B cell (primary cell): Measurements from ENCODE around the gene CAMP. TPM values are rescaled to one million over a fixed set of nuclear protein-coding genes. Genes with fewer than 3 reads are reported as not detected.

Experiments
- ATAC-seq: fragments of 200-7000 bp; cut with Tn5 transposase; one replicate; pipeline ENCODE4 v1.10.0; 2021; ENCODE audit warnings: low read depth, mild to moderate bottlenecking, moderate number of reproducible peaks, moderate library complexity
- CTCF ChIA-PET: fragments of 350-600 bp; sonication (Branson Sonifier 250); formaldehyde crosslinking; loops from one replicate; lab custom pipeline; 2021; ENCODE audit warnings: antibody characterized with exemption, inconsistent platforms; lab: Charles Lee
- POLR2A ChIA-PET: fragments of 350-600 bp; sonication (Branson Sonifier 250); formaldehyde crosslinking; loops from one replicate; lab custom pipeline; 2021; ENCODE audit warnings: antibody characterized with exemption; lab: Charles Lee
- DNase-seq: peaks from one replicate; pipeline ENCODE4 v3.0.0; 2013
- H2AFZ ChIP-seq: 2 replicates; pipeline ENCODE4 v1.6.1; 2012; ENCODE audit warnings: mild to moderate bottlenecking, low read depth, low read length; ENCODE audit not compliant: insufficient read depth, poor library complexity, severe bottlenecking
- H3K27ac ChIP-seq, 2 donors: 1 replicate in 1 of 2; 2 replicates in 1 of 2; pipeline ENCODE4 v1.5.1; 2012 to 2013; ENCODE audit warnings: low read length in 2 of 2, mild to moderate bottlenecking in 2 of 2, moderate library complexity in 1 of 2
- H3K27me3 ChIP-seq, 4 experiments: fragments of 200-600 bp in 1 of 4; sonication (generic) in 1 of 4; replicated peaks in 1 of 4; 1 replicate in 2 of 4; 2 replicates in 2 of 4; pipeline versions ENCODE4 v1.6.1 to v1.7.0; 2013 to 2016; ENCODE audit warnings: low read length in 3 of 4, mild to moderate bottlenecking in 2 of 4, mixed read lengths in 1 of 4, moderate library complexity in 1 of 4; ENCODE audit not compliant: insufficient read depth in 4 of 4, control insufficient read depth in 3 of 4; ENCODE audit errors: control extremely low read depth in 1 of 4
- H3K36me3 ChIP-seq, 2 experiments: replicated peaks in 1 of 2; 1 replicate in 1 of 2; 2 replicates in 1 of 2; pipeline versions ENCODE4 v1.6.1 to v1.7.1; 2013; ENCODE audit warnings: low read length in 1 of 2; ENCODE audit not compliant: insufficient read depth in 2 of 2, control insufficient read depth in 1 of 2; ENCODE audit errors: control extremely low read depth in 1 of 2, extremely low read depth in 1 of 2
- H3K4me1 ChIP-seq, 2 donors: fragments of 200-600 bp in 1 of 2; sonication (generic) in 1 of 2; 1 replicate in 1 of 2; 2 replicates in 1 of 2; pipeline versions ENCODE4 v1.5.1 to v1.6.1; 2013 to 2017; ENCODE audit warnings: low read length in 2 of 2; ENCODE audit not compliant: control insufficient read depth in 2 of 2, insufficient read depth in 2 of 2
- H3K4me2 ChIP-seq: replicated peaks from 2 replicates; pipeline ENCODE3; 2012; ENCODE audit warnings: mild to moderate bottlenecking, low read depth, low read length; ENCODE audit not compliant: poor library complexity, severe bottlenecking
- H3K4me3 ChIP-seq, 5 experiments: fragments of 200-600 bp in 1 of 5; sonication (generic) in 1 of 5; 1 replicate in 3 of 5; 2 replicates in 2 of 5; pipeline versions ENCODE4 v1.5.1 to v1.7.0; 2011 to 2016; ENCODE audit warnings: low read length in 4 of 5, mild to moderate bottlenecking in 4 of 5, low read depth in 2 of 5, control low read depth in 1 of 5, moderate library complexity in 1 of 5; ENCODE audit not compliant: insufficient read depth in 1 of 5; ENCODE audit errors: control extremely low read depth in 1 of 5, extremely low read depth in 1 of 5
- H3K79me2 ChIP-seq: fragments of 200-600 bp; sonication (generic); one replicate; pipeline ENCODE4 v1.6.0; 2016; ENCODE audit warnings: low read length; ENCODE audit not compliant: control insufficient read depth, insufficient read depth
- H3K9ac ChIP-seq: fragments of 200-600 bp; sonication (generic); 2 replicates; pipeline ENCODE4 v1.6.1; 2017; ENCODE audit warnings: mild to moderate bottlenecking, low read length, moderate library complexity
- H3K9me3 ChIP-seq, 3 donors: one replicate each; pipeline versions ENCODE4 v1.6.1 to v1.7.1; 2013; ENCODE audit warnings: low read length in 2 of 3; ENCODE audit not compliant: control insufficient read depth in 2 of 3, insufficient read depth in 1 of 3; ENCODE audit errors: control extremely low read depth in 1 of 3
- H4K20me1 ChIP-seq: 2 replicates; pipeline ENCODE4 v1.6.0; 2012; ENCODE audit warnings: mild to moderate bottlenecking, low read length; ENCODE audit not compliant: insufficient read depth, control insufficient read depth, poor library complexity, severe bottlenecking
- H3K27ac Mint-ChIP-seq: one replicate; pipeline ENCODE4 v1.8.0; 2021; ENCODE audit warnings: mixed read lengths
- H3K27me3 Mint-ChIP-seq: one replicate; pipeline ENCODE4 v1.8.0; 2021; ENCODE audit warnings: mixed read lengths
- H3K4me1 Mint-ChIP-seq: one replicate; pipeline ENCODE4 v1.8.0; 2021; ENCODE audit warnings: mixed read lengths
- H3K4me3 Mint-ChIP-seq: one replicate; pipeline ENCODE4 v1.8.0; 2021; ENCODE audit warnings: mixed read lengths
- H3K9me3 Mint-ChIP-seq: one replicate; pipeline ENCODE4 v1.8.0; 2022; ENCODE audit warnings: mixed read lengths; ENCODE audit not compliant: insufficient read depth
- CTCF ChIP-seq: fragments of 200-600 bp; IDR thresholded peaks from one replicate; pipeline ENCODE4 v1.8.0; 2022; ENCODE audit warnings: antibody characterized with exemption, mild to moderate bottlenecking
- EZH2 ChIP-seq: IDR thresholded peaks from 2 replicates; pipeline ENCODE4 v1.6.1; 2012; ENCODE audit warnings: borderline replicate concordance, low read depth, mild to moderate bottlenecking, moderate library complexity, low read length; ENCODE audit not compliant: insufficient read depth, poor library complexity, severe bottlenecking
- WGBS: methylation state at CpG from one replicate; pipeline ENCODE4 v1.1.5; 2013; ENCODE audit warnings: missing lambda C conversion rate; ENCODE audit not compliant: insufficient coverage; 5-methylcytosine and 5-hydroxymethylcytosine counted together
- intact Hi-C: fragments of 100-400 bp; cut with micrococcal nuclease; formaldehyde crosslinking; loops from one replicate; pipeline ENCODE4 v1.10.0; 2022
- polyA plus RNA-seq: library from polyadenylated mRNA; depleted of rRNA; stranded (reverse); fragments of >200 nt; gene quantifications from 2 replicates; pipeline ENCODE4 v1.2.3, GENCODE V29; 2012
- total RNA-seq, 2 donors: library from RNA; stranded (reverse); fragments of 120-200 nt in 1 of 2; gene quantifications; 1 replicate in 1 of 2; 2 replicates in 1 of 2; pipeline versions ENCODE4 v1.2.3 to v1.2.4, GENCODE V29; 2013 to 2022

CAMP gene
- total and polyA plus RNA-seq, 2 donors (not counting 1 experiment from before 2014, with no cell fraction given), result 0.30 TPM; not detected in 1

DNA sequence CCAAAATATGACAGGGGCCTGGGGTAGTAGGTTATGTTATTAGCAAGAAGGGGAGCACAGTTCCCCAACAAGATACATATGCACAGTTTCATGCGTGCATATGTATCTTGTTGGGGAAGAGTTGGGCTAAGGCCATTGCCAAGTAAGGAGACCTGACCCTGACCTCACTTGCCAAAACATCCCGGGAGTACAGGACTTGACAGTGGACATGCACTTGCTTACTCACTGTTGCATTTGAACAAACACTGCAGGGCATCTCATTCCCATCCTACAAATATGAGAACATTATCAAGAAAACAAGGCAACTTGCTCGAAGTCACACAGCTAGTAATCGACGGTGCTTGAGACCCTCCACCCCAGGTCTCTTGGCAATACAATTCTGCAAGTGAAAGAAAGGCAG lies 4.8 kb upstream of the CAMP start:
- H3K27me3 ChIP-seq, result no peaks in the 10 kb centered on the region
- H3K79me2 ChIP-seq, result no peaks in the 10 kb centered on the region
- CTCF ChIA-PET, result no interaction called here
- peaks cover 0 to 10% (median 0%) of the 10 kb centered on the region in 3 donors for H3K9me3 ChIP-seq
- POLR2A ChIA-PET, result no interaction called here
- peaks cover 29 to 31% of the 10 kb centered on the region in 2 donors for H3K4me1 ChIP-seq
- no peaks in the 10 kb centered on the region for H4K20me1 ChIP-seq
- no peak overlapping the region for H3K4me3 ChIP-seq
- no peaks in the 10 kb centered on the region for H3K36me3 ChIP-seq
- no peak overlapping the region for H3K4me2 ChIP-seq
- peaks cover 34% of the 10 kb centered on the region for H3K4me1 Mint-ChIP-seq
- H3K4me3 Mint-ChIP-seq, result no peak overlapping the region
- ATAC-seq, result no peak
- DNase-seq, result no peak
- no peak overlapping the region for H3K27ac ChIP-seq
- WGBS, result 95% methylated on average over 4 of the region's 5 CpGs
- no peaks in the 10 kb centered on the region for H3K27me3 Mint-ChIP-seq
- H3K9me3 Mint-ChIP-seq, result no peaks in the 10 kb centered on the region
- intact Hi-C loops, result no loop called here
- no peak overlapping the region for H3K9ac ChIP-seq
- no peak overlapping the region for H2AFZ ChIP-seq
- no peak for TF ChIP-seq CTCF
- TF ChIP-seq EZH2, result no peak
- no peak overlapping the region for H3K27ac Mint-ChIP-seq

DNA sequence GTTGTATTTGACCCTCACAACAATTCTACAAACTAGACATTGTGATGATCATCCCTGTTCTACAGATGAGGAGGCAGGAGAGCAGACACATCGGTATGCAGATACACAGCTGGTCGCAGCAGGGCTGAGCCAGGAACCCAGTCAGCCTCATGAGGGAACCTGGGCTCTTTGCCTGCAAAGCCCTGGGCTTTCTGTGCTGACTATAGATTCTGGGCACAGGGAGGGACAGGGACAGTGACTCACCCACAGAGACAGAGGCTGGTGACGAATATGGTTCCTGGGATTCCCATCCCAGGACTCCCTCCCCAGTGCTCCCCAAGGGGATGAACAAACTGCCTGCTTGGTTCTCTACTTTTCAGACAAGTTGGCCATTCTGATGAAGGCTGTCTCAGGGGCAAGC lies 3.8 kb upstream of the CAMP start:
- Histone ChIP-seq H3K4me1 (peaks cover 39 to 41% of the 10 kb centered on the region in 2 donors), H2AFZ (no peak overlapping the region), H3K4me3 (no peak overlapping the region), H3K36me3 (no peaks in the 10 kb centered on the region), H3K27me3 (no peaks in the 10 kb centered on the region), H3K9me3 (peaks cover 0 to 10% (median 0%) of the 10 kb centered on the region in 3 donors), H3K9ac (no peak overlapping the region), H3K27ac (no peak overlapping the region), H4K20me1 (no peaks in the 10 kb centered on the region), H3K79me2 (no peaks in the 10 kb centered on the region), H3K4me2 (no peak overlapping the region)
- DNase-seq (no peak), ATAC-seq (no peak)
- WGBS, result 100% methylated on average over 3 of the region's 3 CpGs
- Mint-ChIP-seq H3K27ac (no peak overlapping the region), H3K27me3 (no peaks in the 10 kb centered on the region), H3K4me3 (no peak overlapping the region), H3K4me1 (peaks cover 44% of the 10 kb centered on the region), H3K9me3 (no peaks in the 10 kb centered on the region)
- CTCF ChIA-PET, result interaction anchor here (0.7 kb wide), 1 partner anchor 1530 kb away, joined by 3 read pairs; no protein-coding TSS in a partner anchor
- POLR2A ChIA-PET, result no interaction called here
- intact Hi-C loops, result no loop called here
- TF ChIP-seq EZH2 (no peak), CTCF (no peak)
